Loucy (cell line): ENCODE results near the gene AK6.

ENCODE experiments used
- EZH2phosphoT487 ChIP-seq: fragments of 200-600 bp; IDR thresholded peaks from 2 replicates; pipeline ENCODE4 v1.6.1; 2018; ENCODE audit warnings: antibody characterized with exemption, mild to moderate bottlenecking, moderate library complexity, borderline replicate concordance
- TF ChIP-seq, protein P1 (sequence below): fragments of 200-600 bp; sonication (generic); conservative IDR thresholded peaks from 2 replicates; pipeline ENCODE4 v1.5.1; 2014; ENCODE audit warnings: mild to moderate bottlenecking, antibody characterized with exemption, low read length

DNA sequence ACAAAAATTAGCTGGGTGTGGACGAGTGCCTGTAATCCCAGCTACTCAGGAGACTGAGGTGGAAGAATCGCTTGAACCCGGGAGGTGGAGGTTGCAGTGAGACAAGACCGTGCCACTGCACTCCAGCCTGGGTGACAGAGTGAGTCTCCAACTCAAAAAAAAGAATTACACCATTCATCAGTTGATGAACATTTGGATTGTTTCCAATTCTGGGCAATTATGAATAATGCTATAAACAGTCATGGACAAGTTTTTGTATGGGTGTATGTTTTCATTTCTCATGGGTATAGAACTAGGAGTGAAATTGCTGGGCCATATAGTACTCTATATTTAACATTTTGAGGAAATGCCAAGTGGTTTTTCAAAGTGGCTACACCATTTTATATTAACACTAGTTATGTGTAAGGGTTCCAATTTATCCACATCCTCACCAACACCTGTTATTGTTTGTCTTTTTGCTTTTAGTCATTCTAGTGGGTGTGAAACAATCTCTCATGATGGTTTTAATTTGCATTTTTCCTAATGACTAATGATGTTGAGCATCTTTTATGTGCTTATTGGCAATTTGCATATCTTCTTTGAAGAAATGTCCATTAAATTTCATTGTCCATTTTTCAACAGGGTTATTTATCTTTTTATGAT is 27.7 kb downstream of the AK6 start:
- TF ChIP-seq EZH2phosphoT487: no peak
- TF ChIP-seq, protein P1, sequence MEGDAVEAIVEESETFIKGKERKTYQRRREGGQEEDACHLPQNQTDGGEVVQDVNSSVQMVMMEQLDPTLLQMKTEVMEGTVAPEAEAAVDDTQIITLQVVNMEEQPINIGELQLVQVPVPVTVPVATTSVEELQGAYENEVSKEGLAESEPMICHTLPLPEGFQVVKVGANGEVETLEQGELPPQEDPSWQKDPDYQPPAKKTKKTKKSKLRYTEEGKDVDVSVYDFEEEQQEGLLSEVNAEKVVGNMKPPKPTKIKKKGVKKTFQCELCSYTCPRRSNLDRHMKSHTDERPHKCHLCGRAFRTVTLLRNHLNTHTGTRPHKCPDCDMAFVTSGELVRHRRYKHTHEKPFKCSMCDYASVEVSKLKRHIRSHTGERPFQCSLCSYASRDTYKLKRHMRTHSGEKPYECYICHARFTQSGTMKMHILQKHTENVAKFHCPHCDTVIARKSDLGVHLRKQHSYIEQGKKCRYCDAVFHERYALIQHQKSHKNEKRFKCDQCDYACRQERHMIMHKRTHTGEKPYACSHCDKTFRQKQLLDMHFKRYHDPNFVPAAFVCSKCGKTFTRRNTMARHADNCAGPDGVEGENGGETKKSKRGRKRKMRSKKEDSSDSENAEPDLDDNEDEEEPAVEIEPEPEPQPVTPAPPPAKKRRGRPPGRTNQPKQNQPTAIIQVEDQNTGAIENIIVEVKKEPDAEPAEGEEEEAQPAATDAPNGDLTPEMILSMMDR: no peak
